K562 (cell line): ENCODE results near the gene NTN3. TPM values are rescaled to one million over a fixed set of nuclear protein-coding genes. Genes with fewer than 3 reads are reported as not detected.

Source experiments
- ATAC-seq: fragments of 200-7000 bp; cut with Tn5 transposase; 3 replicates; pipeline ENCODE4 v1.9.1; 2020; ENCODE audit warnings: moderate library complexity
- BruUV-seq: library from RNA; stranded (reverse); fragments of 400-500 nt; replicated peaks from 2 replicates; lab custom pipeline; 2021; lab: Mats Ljungman, UMichigan
- CTCF ChIA-PET: fragments of 300-600 bp; formaldehyde crosslinking; extraction: SDS; loops from one replicate; lab custom pipeline; 2021; ENCODE audit warnings: low intra/inter-chr PET ratio; lab: Yijun Ruan, JAX
- POLR2A ChIA-PET: fragments of 300-600, 350-650 bp; sonication (Branson Sonifier 250); formaldehyde crosslinking; extraction: SDS; loops from one replicate; lab custom pipeline; 2021; ENCODE audit warnings: antibody characterized with exemption, inconsistent platforms; lab: Yijun Ruan, JAX
- DNase-seq, 4 experiments: peaks; one replicate each; pipeline versions ENCODE4 v3.0.0 to v3.0.0-alpha.2; 2011 to 2018; ENCODE audit warnings: low spot score in 3 of 4, mixed read lengths in 3 of 4; ENCODE audit errors: extremely low read depth in 1 of 4
- FAIRE-seq: peaks from 2 replicates; lab custom pipeline; 2011; peaks lifted over from hg19 to GRCh38; lab: Jason Lieb, UNC
- H2AFZ ChIP-seq: 2 replicates; pipeline ENCODE4 v1.6.0; 2011; ENCODE audit warnings: low read depth, low read length, control low read depth, inconsistent platforms
- H3K27ac ChIP-seq: fragments of 200-600 bp; 3 replicates; pipeline ENCODE4 v1.8.0; 2011; ENCODE audit warnings: low read depth, mild to moderate bottlenecking, control low read depth, inconsistent platforms, low read length, moderate library complexity, mixed read lengths; ENCODE audit errors: extremely low read depth
- H3K27me3 ChIP-seq, 2 experiments: fragments of 300-600 bp in 1 of 2; 2 replicates in 1 of 2; 3 replicates in 1 of 2; pipeline versions ENCODE4 v1.6.0 to v1.8.0; 2011; ENCODE audit warnings: inconsistent platforms in 2 of 2, low read length in 2 of 2, mild to moderate bottlenecking in 1 of 2, mixed read lengths in 1 of 2, moderate library complexity in 1 of 2; ENCODE audit not compliant: control insufficient read depth in 2 of 2, insufficient read depth in 2 of 2
- H3K36me3 ChIP-seq: fragments of 300-600 bp; 3 replicates; pipeline ENCODE4 v1.8.0; 2011; ENCODE audit warnings: mild to moderate bottlenecking, low read length, inconsistent platforms; ENCODE audit not compliant: control insufficient read depth, insufficient read depth
- H3K4me1 ChIP-seq, 2 experiments: fragments of 200-600 bp in 1 of 2; replicated peaks in 1 of 2; 2 replicates in 1 of 2; 3 replicates in 1 of 2; pipeline versions ENCODE4 v1.5.1 to v1.8.0; 2011; ENCODE audit warnings: inconsistent platforms in 2 of 2, low read length in 2 of 2, mild to moderate bottlenecking in 1 of 2, mixed read lengths in 1 of 2, moderate library complexity in 1 of 2; ENCODE audit not compliant: control insufficient read depth in 2 of 2, insufficient read depth in 2 of 2
- H3K4me2 ChIP-seq: 2 replicates; pipeline ENCODE4 v1.6.1; 2011; ENCODE audit warnings: low read length, control low read depth, inconsistent platforms, mixed read lengths; ENCODE audit not compliant: insufficient read depth
- H3K4me3 ChIP-seq: fragments of 200-600 bp; sonication (generic), shearing (Covaris generic); 2 replicates; pipeline ENCODE4 v1.5.1; 2016; ENCODE audit warnings: control low read depth, inconsistent platforms
- H3K79me2 ChIP-seq: fragments of 200-600 bp; 3 replicates; pipeline ENCODE4 v1.8.0; 2011; ENCODE audit warnings: low read length, inconsistent platforms; ENCODE audit not compliant: control insufficient read depth, insufficient read depth
- H3K9ac ChIP-seq, 2 experiments: 2 replicates each; pipeline versions ENCODE4 v1.6.0 to v1.6.1; 2011; ENCODE audit warnings: low read depth in 2 of 2, low read length in 2 of 2, control low read depth in 1 of 2, inconsistent platforms in 1 of 2, mild to moderate bottlenecking in 1 of 2, mixed read lengths in 1 of 2; ENCODE audit not compliant: insufficient read depth in 1 of 2
- H3K9me1 ChIP-seq: one replicate; pipeline ENCODE4 v1.6.0; 2011; ENCODE audit warnings: inconsistent platforms, mild to moderate bottlenecking, low read length, moderate library complexity; ENCODE audit not compliant: control insufficient read depth, insufficient read depth
- H3K9me3 ChIP-seq: replicated peaks from 2 replicates; pipeline ENCODE4 v1.5.1; 2011; ENCODE audit warnings: low read depth, low read length, inconsistent platforms; ENCODE audit not compliant: control insufficient read depth, insufficient read depth
- H4K20me1 ChIP-seq: replicated peaks from 2 replicates; pipeline ENCODE4 v1.6.1; 2011; ENCODE audit warnings: low read length, inconsistent platforms, mixed read lengths; ENCODE audit not compliant: control insufficient read depth, insufficient read depth
- BACH1 ChIP-seq: fragments of 200-800 bp; sonication (Bioruptor generic); IDR thresholded peaks from 2 replicates; pipeline ENCODE4 v1.6.1; 2016; ENCODE audit warnings: missing genetic modification characterization, missing compliant biosample characterization
- EHMT2 ChIP-seq: fragments of 450-650 bp; IDR thresholded peaks from 2 replicates; pipeline ENCODE4 v1.6.1; 2018; ENCODE audit warnings: antibody characterized with exemption
- GTF2F1 ChIP-seq: IDR thresholded peaks from 2 replicates; pipeline ENCODE4 v1.6.1; 2011; ENCODE audit warnings: low read depth, low read length, improper control_type of control experiment
- HMGN3 ChIP-seq: IDR thresholded peaks from 2 replicates; pipeline ENCODE4 v1.6.1; 2011; ENCODE audit warnings: borderline replicate concordance, low read depth, mild to moderate bottlenecking, mixed read lengths, low read length; ENCODE audit not compliant: insufficient read length; ENCODE audit errors: extremely low read depth
- KDM5B ChIP-seq: fragments of 200-600 bp; sonication (generic); IDR thresholded peaks from 2 replicates; pipeline ENCODE4 v1.6.1; 2012; ENCODE audit warnings: low read depth, mild to moderate bottlenecking, moderate library complexity, low read length, control low read depth, inconsistent platforms; ENCODE audit not compliant: insufficient replicate concordance
- L3MBTL2 ChIP-seq: fragments of 450-650 bp; IDR thresholded peaks from 2 replicates; pipeline ENCODE4 v1.6.1; 2016; ENCODE audit warnings: mild to moderate bottlenecking, moderate library complexity
- MCM7 ChIP-seq, 2 experiments: fragments of 450-650 bp; IDR thresholded peaks; 2 replicates each; pipeline ENCODE4 v1.6.1; 2016 to 2018
- NONO ChIP-seq, 2 experiments: fragments of 200-400 bp in 1 of 2; fragments of 450-650 bp in 1 of 2; formaldehyde crosslinking in 1 of 2; IDR thresholded peaks; 2 replicates each; pipeline ENCODE4 v1.6.1; 2017; ENCODE audit warnings: low read depth in 2 of 2, mild to moderate bottlenecking in 2 of 2, moderate library complexity in 2 of 2, low read length in 1 of 2
- NR2F6 ChIP-seq: fragments of 450-650 bp; formaldehyde crosslinking; IDR thresholded peaks from 2 replicates; pipeline ENCODE4 v1.4.0; 2020; ENCODE audit warnings: mild to moderate bottlenecking
- POLR2A ChIP-seq: fragments of 450-650 bp; conservative IDR thresholded peaks from 2 replicates; pipeline ENCODE4 v1.6.1; 2016
- RUNX1 ChIP-seq: sonication (generic); IDR thresholded peaks from 2 replicates; pipeline ENCODE4 v1.6.1; 2016; ENCODE audit warnings: antibody characterized with exemption, low read depth
- SMAD4 ChIP-seq: fragments of 250-450 bp; sonication (Bioruptor Pico); conservative IDR thresholded peaks from 2 replicates; pipeline ENCODE4 v1.8.0; 2021; ENCODE audit warnings: inconsistent platforms, mild to moderate bottlenecking, moderate library complexity
- SP1 ChIP-seq: sonication (generic); formaldehyde crosslinking; IDR thresholded peaks from 2 replicates; pipeline ENCODE4 v1.8.1; 2022; ENCODE audit warnings: mild to moderate bottlenecking, missing genetic modification reagents
- ZNF12 ChIP-seq: sonication (generic); formaldehyde crosslinking; IDR thresholded peaks from 2 replicates; pipeline ENCODE4 v1.4.0; 2020; ENCODE audit warnings: mild to moderate bottlenecking, missing genetic modification reagents
- ZNF717 ChIP-seq: fragments of 250-450 bp; sonication (Bioruptor Pico); IDR thresholded peaks from 2 replicates; pipeline ENCODE4 v1.5.0; 2021
- WGBS: fragments of 100-300 bp; shearing (Covaris generic); methylation state at CpG from one replicate; pipeline ENCODE4 v1.1.6; 2016; ENCODE audit warnings: low coverage, mixed read lengths; ENCODE audit not compliant: insufficient coverage; ENCODE audit errors: missing lambda C conversion rate; 5-methylcytosine and 5-hydroxymethylcytosine counted together
- in situ Hi-C: fragments of 300-500 bp; cut with MboI; formaldehyde crosslinking; loops from 4 replicates; pipeline ENCODE4 v1.15.0; 2018; ENCODE audit warnings: inconsistent platforms, mixed read lengths
- intact Hi-C: fragments of 100-400 bp; cut with micrococcal nuclease; formaldehyde crosslinking; loops from 2 replicates; pipeline ENCODE4 v1.14.2; 2022
- polyA plus RNA-seq, 8 experiments: library from polyadenylated mRNA; depleted of rRNA in 4 of 8; stranded (reverse) in 5 of 8; unstranded in 3 of 8; fragments of >200 nt; fragmentation: Nextera tagmentation in 2 of 8; fragmentation: Illumina TruSeq in 1 of 8; extraction: Ambion mirVana in 2 of 8; extraction: Trizol in 1 of 8; gene quantifications; 2 replicates each; pipeline versions ENCODE4 v1.2.1 to v1.2.3, GENCODE V29; 2011 to 2014; ENCODE audit warnings: inconsistent platforms in 1 of 8, missing spikeins in 1 of 8
- total RNA-seq, 7 experiments: library from RNA; depleted of rRNA in 6 of 7; stranded (reverse); fragments of >200 nt in 6 of 7; fragmentation: Illumina TruSeq in 2 of 7; extraction: Trizol in 2 of 7; gene quantifications; 2 replicates each; pipeline versions ENCODE4 v1.2.1 to v1.2.3, GENCODE V29; 2011 to 2021; ENCODE audit warnings: low replicate concordance in 1 of 7
- TF ChIP-seq, protein P1 (sequence below), 2 experiments: fragments of 250-450 bp in 1 of 2; fragments of 450-650 bp in 1 of 2; sonication (Bioruptor Pico) in 1 of 2; IDR thresholded peaks; 2 replicates each; pipeline versions ENCODE4 v1.6.1 to v1.8.0; 2016 to 2021; ENCODE audit warnings: mild to moderate bottlenecking in 2 of 2, moderate library complexity in 2 of 2, missing compliant biosample characterization in 1 of 2, missing genetic modification characterization in 1 of 2
- TF ChIP-seq, protein P2 (sequence below): sonication (generic); formaldehyde crosslinking; IDR thresholded peaks from 2 replicates; pipeline ENCODE4 v1.8.0; 2022; ENCODE audit warnings: mild to moderate bottlenecking, missing genetic modification reagents

NTN3 gene
- total and polyA plus RNA-seq, 9 of the 15 experiments (the other 6 are each of a cell fraction or from before 2014, with no cell fraction given): not detected

DNA sequence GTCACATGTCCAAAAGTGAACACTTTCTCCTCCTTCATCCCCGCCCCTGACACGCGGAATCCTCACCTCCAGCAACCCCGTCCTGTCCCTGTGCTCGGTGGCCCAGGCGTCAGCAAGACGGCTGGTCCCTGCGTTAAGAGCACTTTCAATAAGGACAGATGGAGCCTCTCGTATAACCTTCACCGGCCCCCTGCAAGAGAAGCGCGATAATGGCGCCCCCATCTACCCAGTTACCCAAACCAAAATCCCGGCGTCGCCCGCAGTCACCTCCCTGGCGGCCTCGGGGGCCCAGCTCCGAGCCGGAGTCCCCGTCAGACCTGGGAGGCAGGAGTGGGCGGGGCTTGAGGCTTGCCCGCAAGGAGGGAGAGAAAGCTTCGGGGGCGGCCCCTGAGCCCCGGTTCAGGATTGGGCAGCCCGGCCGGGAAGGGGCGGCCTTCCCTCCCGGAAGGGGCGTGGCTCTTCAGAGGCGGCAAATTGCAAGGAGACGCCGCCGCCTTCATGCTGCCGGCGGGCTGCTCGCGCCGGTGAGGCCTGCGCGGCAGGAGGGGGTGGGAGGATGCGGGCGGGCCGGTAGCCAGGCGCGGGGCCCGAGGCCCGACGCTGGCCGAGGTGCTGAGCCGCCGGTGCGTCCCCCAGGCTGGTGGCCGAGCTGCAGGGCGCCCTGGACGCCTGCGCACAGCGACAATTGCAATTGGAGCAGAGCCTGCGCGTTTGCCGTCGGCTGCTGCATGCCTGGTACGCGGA lies 11.3 kb upstream of the NTN3 start, which contains the start of gene TEDC2:
Gene TEDC2 (plus strand): TSS at position 463 of the 744 bp plus-strand sequence. CDS start 36 bp downstream, at position 499.
- no TSS peak for BruUV-seq
- Histone ChIP-seq H3K27ac (peak within 1 kb of the TSS; percentile 66), H3K79me2 (peaks cover 16% of the 10 kb centered on the region), H3K4me1 (peaks cover 10 to 75% of the 10 kb centered on the region in 2 experiments; a peak in 4 of 5 replicates), H4K20me1 (no peaks in the 10 kb centered on the region; the same call in 1 of the 2 replicates), H3K4me2 (peak within 1 kb of the TSS; percentile 94), H3K9me3 (no peaks in the 10 kb centered on the region), H3K9me1 (peaks cover 6% of the 10 kb centered on the region), H2AFZ (peak within 1 kb of the TSS; percentile 69), H3K27me3 (no peaks in the 10 kb centered on the region), H3K9ac (peak within 1 kb of the TSS; percentile 66 to 97), H3K36me3 (peaks cover 63% of the 10 kb centered on the region; the same call in 2 of the 3 replicates), H3K4me3 (peak within 1 kb of the TSS; percentile 77)
- FAIRE-seq (peak; percentile 99), ATAC-seq (peak; percentile 96), DNase-seq (peak; percentile 97 to 99 (median 98))
- intact Hi-C loops: no loop called here
- CTCF ChIA-PET: interaction anchor here (0.6 kb wide), 1 partner anchor 222 kb away, joined by 3 read pairs; the partner anchor contains the start of gene KCTD5
- 0% methylated on average over 46 of the region's 66 CpGs for WGBS
- POLR2A ChIA-PET: interaction anchor here (0.5 to 1.3 kb wide), 12 partner anchors 9 to 452 kb away, joined by 3 to 6 read pairs (median 4); partner anchors contain the start of gene TRAF7
- in situ Hi-C loops: no loop called here
- no peak for TF ChIP-seq BACH1 (tag)
- TF ChIP-seq SMAD4 (CRISPR knock-in tag): peak; percentile 61; the same call in 1 of the 2 replicates
- TF ChIP-seq, protein P1, sequence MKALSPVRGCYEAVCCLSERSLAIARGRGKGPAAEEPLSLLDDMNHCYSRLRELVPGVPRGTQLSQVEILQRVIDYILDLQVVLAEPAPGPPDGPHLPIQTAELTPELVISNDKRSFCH (CRISPR knock-in tag; IDR thresholded peaks at IDR 0.05): no peak
- TF ChIP-seq, protein P1 (tag; IDR thresholded peaks at IDR 0.05): no peak
- peak; percentile 36 for TF ChIP-seq KDM5B
- no peak for TF ChIP-seq ZNF12
- no peak for TF ChIP-seq NR2F6
- no peak for TF ChIP-seq NONO (IDR thresholded peaks at IDR 0.05; ENCODE audit: low read depth in 2 of 2, low read length in 1 of 2)
- TF ChIP-seq, protein P2, sequence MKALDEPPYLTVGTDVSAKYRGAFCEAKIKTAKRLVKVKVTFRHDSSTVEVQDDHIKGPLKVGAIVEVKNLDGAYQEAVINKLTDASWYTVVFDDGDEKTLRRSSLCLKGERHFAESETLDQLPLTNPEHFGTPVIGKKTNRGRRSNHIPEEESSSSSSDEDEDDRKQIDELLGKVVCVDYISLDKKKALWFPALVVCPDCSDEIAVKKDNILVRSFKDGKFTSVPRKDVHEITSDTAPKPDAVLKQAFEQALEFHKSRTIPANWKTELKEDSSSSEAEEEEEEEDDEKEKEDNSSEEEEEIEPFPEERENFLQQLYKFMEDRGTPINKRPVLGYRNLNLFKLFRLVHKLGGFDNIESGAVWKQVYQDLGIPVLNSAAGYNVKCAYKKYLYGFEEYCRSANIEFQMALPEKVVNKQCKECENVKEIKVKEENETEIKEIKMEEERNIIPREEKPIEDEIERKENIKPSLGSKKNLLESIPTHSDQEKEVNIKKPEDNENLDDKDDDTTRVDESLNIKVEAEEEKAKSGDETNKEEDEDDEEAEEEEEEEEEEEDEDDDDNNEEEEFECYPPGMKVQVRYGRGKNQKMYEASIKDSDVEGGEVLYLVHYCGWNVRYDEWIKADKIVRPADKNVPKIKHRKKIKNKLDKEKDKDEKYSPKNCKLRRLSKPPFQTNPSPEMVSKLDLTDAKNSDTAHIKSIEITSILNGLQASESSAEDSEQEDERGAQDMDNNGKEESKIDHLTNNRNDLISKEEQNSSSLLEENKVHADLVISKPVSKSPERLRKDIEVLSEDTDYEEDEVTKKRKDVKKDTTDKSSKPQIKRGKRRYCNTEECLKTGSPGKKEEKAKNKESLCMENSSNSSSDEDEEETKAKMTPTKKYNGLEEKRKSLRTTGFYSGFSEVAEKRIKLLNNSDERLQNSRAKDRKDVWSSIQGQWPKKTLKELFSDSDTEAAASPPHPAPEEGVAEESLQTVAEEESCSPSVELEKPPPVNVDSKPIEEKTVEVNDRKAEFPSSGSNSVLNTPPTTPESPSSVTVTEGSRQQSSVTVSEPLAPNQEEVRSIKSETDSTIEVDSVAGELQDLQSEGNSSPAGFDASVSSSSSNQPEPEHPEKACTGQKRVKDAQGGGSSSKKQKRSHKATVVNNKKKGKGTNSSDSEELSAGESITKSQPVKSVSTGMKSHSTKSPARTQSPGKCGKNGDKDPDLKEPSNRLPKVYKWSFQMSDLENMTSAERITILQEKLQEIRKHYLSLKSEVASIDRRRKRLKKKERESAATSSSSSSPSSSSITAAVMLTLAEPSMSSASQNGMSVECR: peak; percentile 71
- TF ChIP-seq EHMT2: no peak
- no peak for TF ChIP-seq GTF2F1
- no peak for TF ChIP-seq ZNF717
- no peak for TF ChIP-seq RUNX1
- TF ChIP-seq SP1: peak; percentile 84
- TF ChIP-seq MCM7 (IDR thresholded peaks at IDR 0.05): no peak
- peak; percentile 91 for TF ChIP-seq L3MBTL2
- TF ChIP-seq POLR2A: peak; percentile 67
- TF ChIP-seq HMGN3: peak; percentile 35
